DND-41 (cell line): Measurements from ENCODE around the gene PEA15.

ENCODE experiments used
- ATAC-seq: fragments of 200-7000 bp; cut with Tn5 transposase; 3 replicates; pipeline ENCODE4 v1.9.1; 2021; ENCODE audit warnings: low read depth; ENCODE audit not compliant: insufficient read depth
- DNase-seq: peaks from one replicate; pipeline ENCODE4 v3.0.0-alpha.2; 2020
- H2AFZ ChIP-seq: 2 replicates; pipeline ENCODE4 v1.6.0; 2012; ENCODE audit warnings: low read depth, low read length
- H3K27ac ChIP-seq: 2 replicates; pipeline ENCODE4 v1.5.1; 2012; ENCODE audit warnings: low read length, inconsistent platforms
- H3K27me3 ChIP-seq: fragments of 200-600 bp; sonication (generic); 2 replicates; pipeline ENCODE4 v1.6.0; 2012; ENCODE audit warnings: low read length, mild to moderate bottlenecking, inconsistent platforms; ENCODE audit not compliant: insufficient read depth, poor library complexity
- H3K36me3 ChIP-seq: 2 replicates; pipeline ENCODE4 v1.5.1; 2012; ENCODE audit warnings: low read length, inconsistent platforms; ENCODE audit not compliant: insufficient read depth
- H3K4me1 ChIP-seq: 2 replicates; pipeline ENCODE4 v1.5.1; 2012; ENCODE audit warnings: mild to moderate bottlenecking, low read length; ENCODE audit not compliant: insufficient read depth
- H3K4me2 ChIP-seq: 2 replicates; pipeline ENCODE4 v1.6.0; 2012; ENCODE audit warnings: mild to moderate bottlenecking, moderate library complexity, low read length, inconsistent platforms; ENCODE audit not compliant: insufficient read depth
- H3K4me3 ChIP-seq, 2 experiments: fragments of 200-600 bp in 1 of 2; shearing (Covaris generic) in 1 of 2; 2 replicates each; pipeline ENCODE4 v1.5.1; 2012 to 2016; ENCODE audit warnings: inconsistent platforms in 2 of 2, low read length in 2 of 2, mild to moderate bottlenecking in 2 of 2, low read depth in 1 of 2, moderate library complexity in 1 of 2
- H3K79me2 ChIP-seq: 2 replicates; pipeline ENCODE4 v1.6.0; 2012; ENCODE audit warnings: low read length, inconsistent platforms; ENCODE audit not compliant: insufficient read depth
- H3K9ac ChIP-seq: 2 replicates; pipeline ENCODE4 v1.6.0; 2012; ENCODE audit warnings: low read depth, mild to moderate bottlenecking, inconsistent platforms, low read length, moderate library complexity
- H3K9me3 ChIP-seq: 2 replicates; pipeline ENCODE4 v1.5.1; 2012; ENCODE audit warnings: low read length, moderate library complexity, mild to moderate bottlenecking, inconsistent platforms; ENCODE audit not compliant: insufficient read depth, severe bottlenecking
- H4K20me1 ChIP-seq: 2 replicates; pipeline ENCODE4 v1.6.0; 2012; ENCODE audit warnings: low read length; ENCODE audit not compliant: insufficient read depth
- EZH2 ChIP-seq: IDR thresholded peaks from 3 replicates; pipeline ENCODE4 v1.6.1; 2012; ENCODE audit warnings: borderline replicate concordance, low read depth, mild to moderate bottlenecking, moderate library complexity, low read length, inconsistent platforms; ENCODE audit not compliant: severe bottlenecking
- TF ChIP-seq, protein P1 (sequence below): IDR thresholded peaks from 2 replicates; pipeline ENCODE4 v1.5.1; 2012; ENCODE audit warnings: borderline replicate concordance, low read length, moderate library complexity, mild to moderate bottlenecking; ENCODE audit not compliant: poor library complexity, severe bottlenecking; ENCODE audit errors: extremely low read depth

The PEA15 gene

DNA sequence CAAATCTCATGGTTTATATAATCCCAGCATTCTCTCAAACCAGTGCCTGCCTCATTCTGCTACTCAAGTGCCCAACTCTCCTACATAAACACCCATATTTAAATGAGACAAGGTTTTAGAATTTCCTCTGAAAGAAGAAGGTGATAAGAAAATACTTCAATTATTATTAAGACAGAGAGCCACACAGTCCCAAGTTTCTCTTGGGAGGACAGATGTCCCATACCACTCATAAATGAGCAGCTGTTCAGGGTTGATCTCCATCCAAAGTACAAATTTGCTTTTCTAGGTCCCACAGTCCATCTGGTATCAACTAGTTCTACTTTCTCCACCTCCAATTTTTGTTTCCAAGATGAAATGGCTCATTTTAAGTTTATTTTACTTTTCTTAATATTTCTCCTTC is 45.8 kb downstream of the PEA15 start:
- no peak for TF ChIP-seq EZH2
- TF ChIP-seq, protein P1, sequence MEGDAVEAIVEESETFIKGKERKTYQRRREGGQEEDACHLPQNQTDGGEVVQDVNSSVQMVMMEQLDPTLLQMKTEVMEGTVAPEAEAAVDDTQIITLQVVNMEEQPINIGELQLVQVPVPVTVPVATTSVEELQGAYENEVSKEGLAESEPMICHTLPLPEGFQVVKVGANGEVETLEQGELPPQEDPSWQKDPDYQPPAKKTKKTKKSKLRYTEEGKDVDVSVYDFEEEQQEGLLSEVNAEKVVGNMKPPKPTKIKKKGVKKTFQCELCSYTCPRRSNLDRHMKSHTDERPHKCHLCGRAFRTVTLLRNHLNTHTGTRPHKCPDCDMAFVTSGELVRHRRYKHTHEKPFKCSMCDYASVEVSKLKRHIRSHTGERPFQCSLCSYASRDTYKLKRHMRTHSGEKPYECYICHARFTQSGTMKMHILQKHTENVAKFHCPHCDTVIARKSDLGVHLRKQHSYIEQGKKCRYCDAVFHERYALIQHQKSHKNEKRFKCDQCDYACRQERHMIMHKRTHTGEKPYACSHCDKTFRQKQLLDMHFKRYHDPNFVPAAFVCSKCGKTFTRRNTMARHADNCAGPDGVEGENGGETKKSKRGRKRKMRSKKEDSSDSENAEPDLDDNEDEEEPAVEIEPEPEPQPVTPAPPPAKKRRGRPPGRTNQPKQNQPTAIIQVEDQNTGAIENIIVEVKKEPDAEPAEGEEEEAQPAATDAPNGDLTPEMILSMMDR = no peak
- Histone ChIP-seq H3K4me3 (no peak overlapping the region), H3K36me3 (peaks cover 45% of the 10 kb centered on the region), H3K4me1 (no peaks in the 10 kb centered on the region), H3K79me2 (peaks cover 94% of the 10 kb centered on the region), H3K27me3 (no peaks in the 10 kb centered on the region), H3K9me3 (no peaks in the 10 kb centered on the region), H3K27ac (no peak overlapping the region), H3K4me2 (no peak overlapping the region), H4K20me1 (peaks cover 12% of the 10 kb centered on the region; the same call in 1 of the 2 replicates), H3K9ac (no peak overlapping the region), H2AFZ (no peak overlapping the region)
- ATAC-seq = no peak
- DNase-seq = no peak

DNA sequence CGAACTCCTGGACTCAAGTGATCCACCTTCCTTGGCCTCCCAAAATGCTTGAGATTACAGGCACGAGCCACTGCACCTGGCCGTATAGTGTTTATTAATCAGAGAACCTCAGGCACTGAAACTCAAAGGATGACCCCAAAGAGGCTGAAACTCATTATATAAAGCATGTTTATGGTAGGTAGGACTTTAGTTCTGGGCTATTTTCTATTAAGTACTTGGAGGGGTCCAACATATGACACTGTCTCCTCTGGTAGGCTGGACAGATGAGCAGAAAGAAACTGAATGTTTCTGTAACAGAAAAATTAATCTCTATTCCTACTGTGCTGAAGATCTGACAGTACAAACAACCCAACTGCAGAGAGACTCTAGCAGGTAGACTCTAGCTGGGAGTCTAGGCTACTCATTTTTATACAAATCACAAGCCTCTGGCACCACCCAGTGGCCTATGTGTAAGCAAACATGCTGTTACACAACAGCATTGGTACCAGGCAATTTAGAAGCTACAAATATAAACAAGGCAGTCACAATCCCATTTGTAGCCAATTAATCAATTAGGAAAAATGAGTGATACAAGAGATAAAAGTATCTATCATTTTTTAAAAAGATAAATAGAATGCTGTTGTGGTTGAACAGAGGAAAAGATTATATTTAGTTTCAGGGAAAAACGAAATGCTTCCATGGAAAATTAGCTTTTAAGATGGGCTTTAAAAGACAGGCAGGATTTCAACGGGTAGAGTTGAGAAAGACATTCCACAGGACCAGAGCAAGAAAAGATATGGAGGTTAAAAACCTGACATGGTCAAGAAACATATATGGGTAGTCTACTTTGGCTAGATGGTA is 46.7 kb downstream of the PEA15 start:
- DNase-seq (peak; percentile 57), ATAC-seq (peak; percentile 96)
- Histone ChIP-seq H4K20me1 (peaks cover 15% of the 10 kb centered on the region; the same call in 1 of the 2 replicates), H3K4me3 (no peak overlapping the region), H3K27me3 (no peaks in the 10 kb centered on the region), H2AFZ (no peak overlapping the region), H3K4me2 (no peak overlapping the region), H3K36me3 (peaks cover 53% of the 10 kb centered on the region), H3K4me1 (no peaks in the 10 kb centered on the region), H3K9me3 (no peaks in the 10 kb centered on the region), H3K27ac (no peak overlapping the region), H3K9ac (no peak overlapping the region), H3K79me2 (peaks cover 94% of the 10 kb centered on the region)
- TF ChIP-seq EZH2 = no peak
- TF ChIP-seq, protein P1 = peak; percentile 72

DNA sequence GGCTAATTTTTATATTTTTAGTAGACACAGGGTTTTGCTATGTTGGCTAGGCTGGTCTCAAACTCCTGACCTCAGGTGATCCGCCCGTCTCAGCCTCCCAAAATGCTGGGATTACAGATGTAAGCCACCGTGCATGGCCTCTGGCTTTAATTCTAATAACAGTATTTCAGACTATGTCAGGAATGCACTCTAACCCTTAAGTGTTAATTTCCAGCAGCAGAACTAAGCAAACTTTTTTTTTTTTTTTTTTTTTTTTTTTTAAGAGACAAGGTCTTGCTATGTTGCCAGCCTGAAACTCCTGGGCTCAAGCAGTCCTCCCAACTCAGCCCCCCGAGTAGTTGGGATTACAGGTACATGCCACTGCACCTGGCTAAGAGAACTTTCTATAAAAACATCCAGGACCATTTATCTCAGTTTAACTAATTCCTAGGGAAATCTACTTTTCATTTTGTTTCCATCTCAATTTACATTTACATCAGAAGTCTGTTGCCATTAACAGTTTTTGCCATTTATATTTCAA is 50.7 kb downstream of the PEA15 start:
- no peak overlapping the region for H2AFZ ChIP-seq
- H4K20me1 ChIP-seq = peaks cover 14% of the 10 kb centered on the region; the same call in 1 of the 2 replicates
- ATAC-seq (no peak), DNase-seq (no peak)
- no peak overlapping the region for H3K9ac ChIP-seq
- peaks cover 34% of the 10 kb centered on the region for H3K4me1 ChIP-seq
- H3K79me2 ChIP-seq = peaks cover 97% of the 10 kb centered on the region
- no peaks in the 10 kb centered on the region for H3K27me3 ChIP-seq
- H3K4me3 ChIP-seq = no peak overlapping the region
- H3K9me3 ChIP-seq = no peaks in the 10 kb centered on the region
- H3K27ac ChIP-seq = no peak overlapping the region
- H3K36me3 ChIP-seq = peaks cover 62% of the 10 kb centered on the region
- TF ChIP-seq EZH2 = no peak
- TF ChIP-seq, protein P1 = no peak
- H3K4me2 ChIP-seq = no peak overlapping the region
